ENCODE measurements around the gene GPS2.

The GPS2 gene

GRCh38 chr17:7281953-7282751, 33.0 kb downstream of the GPS2 start:
- Histone ChIP-seq H3K27ac (ENCODE audit: insufficient read depth, low read depth, low read length, poor library complexity, severe bottlenecking) (no peak overlapping the region), H3K4me3 (ENCODE audit: insufficient read depth, low read depth, low read length) (peak overlapping the region; percentile 56), H3K4me1 (ENCODE audit: control insufficient read depth, insufficient read depth, low read length) (no peaks in the 10 kb centered on the region), H3K36me3 (ENCODE audit: control insufficient read depth, insufficient read depth, low read length) (no peaks in the 10 kb centered on the region), H3K9me3 (ENCODE audit: control insufficient read depth, low read length) (no peaks in the 10 kb centered on the region), H3K27me3 (ENCODE audit: control insufficient read depth, insufficient read depth, low read length, poor library complexity, severe bottlenecking) (peaks cover 30% of the 10 kb centered on the region)
- 2% methylated on average over 40 to 43 of the region's 43 CpGs for WGBS, 2 experiments

- WGBS, 2 experiments, result 1% methylated on average over 71 of the region's 71 CpGs
- H3K4me3 ChIP-seq (ENCODE audit: insufficient read depth, low read depth, low read length), result peak within 1 kb of the TSS; percentile 56
- no peak within 1 kb of the TSS for H3K27ac ChIP-seq (ENCODE audit: insufficient read depth, low read depth, low read length, poor library complexity, severe bottlenecking)
- no peaks in the 10 kb centered on the region for H3K9me3 ChIP-seq (ENCODE audit: control insufficient read depth, low read length)
- peaks cover 30% of the 10 kb centered on the region for H3K27me3 ChIP-seq (ENCODE audit: control insufficient read depth, insufficient read depth, low read length, poor library complexity, severe bottlenecking)
- no peaks in the 10 kb centered on the region for H3K4me1 ChIP-seq (ENCODE audit: control insufficient read depth, insufficient read depth, low read length)
- no peaks in the 10 kb centered on the region for H3K36me3 ChIP-seq (ENCODE audit: control insufficient read depth, insufficient read depth, low read length)
Measured at GRCh38 chr17:7281074-7281952, 33.8 kb downstream of the GPS2 start, which contains the start of gene SLC2A4. TSS of gene SLC2A4 (plus strand) at chr17:7281718. CDS start at chr17:7281935, 217 bp downstream.

- Histone ChIP-seq H3K36me3 (ENCODE audit: control insufficient read depth, insufficient read depth, low read length) (no peaks in the 10 kb centered on the region), H3K27ac (ENCODE audit: insufficient read depth, low read depth, low read length, poor library complexity, severe bottlenecking) (no peak overlapping the region), H3K4me1 (ENCODE audit: control insufficient read depth, insufficient read depth, low read length) (no peaks in the 10 kb centered on the region), H3K4me3 (ENCODE audit: insufficient read depth, low read depth, low read length) (peak overlapping the region; percentile 56), H3K9me3 (ENCODE audit: control insufficient read depth, low read length) (no peaks in the 10 kb centered on the region), H3K27me3 (ENCODE audit: control insufficient read depth, insufficient read depth, low read length, poor library complexity, severe bottlenecking) (peaks cover 30% of the 10 kb centered on the region)
- 1% methylated on average over 29 of the region's 29 CpGs for WGBS, 2 experiments
Measured at GRCh38 chr17:7280519-7281073, 34.6 kb downstream of the GPS2 start.

- H3K4me3 ChIP-seq (ENCODE audit: insufficient read depth, low read depth, low read length), result no peak overlapping the region
Measured at GRCh38 chr17:7279448-7279847, 35.7 kb downstream of the GPS2 start.

GRCh38 chr17:7266784-7267183, 48.4 kb downstream of the GPS2 start:
- H3K4me3 ChIP-seq (ENCODE audit: insufficient read depth, low read depth, low read length), result no peak overlapping the region
- H3K27me3 ChIP-seq (ENCODE audit: control insufficient read depth, insufficient read depth, low read length, poor library complexity, severe bottlenecking), result peaks cover 31% of the 10 kb centered on the region
- no peaks in the 10 kb centered on the region for H3K36me3 ChIP-seq (ENCODE audit: control insufficient read depth, insufficient read depth, low read length)
- no peak overlapping the region for H3K27ac ChIP-seq (ENCODE audit: insufficient read depth, low read depth, low read length, poor library complexity, severe bottlenecking)
- WGBS, 2 experiments, result 85% methylated on average over 1 of the region's 1 CpG; no CpG with 5 or more reads in 1 of the 2 experiments
- peaks cover 5% of the 10 kb centered on the region for H3K4me1 ChIP-seq (ENCODE audit: control insufficient read depth, insufficient read depth, low read length)
- H3K9me3 ChIP-seq (ENCODE audit: control insufficient read depth, low read length), result no peaks in the 10 kb centered on the region

More at GRCh38 chr17:7279448-7279847, 35.7 kb downstream of the GPS2 start:
- 91 to 92% methylated on average over 7 to 8 of the region's 8 CpGs for WGBS, 2 experiments
- Histone ChIP-seq H3K36me3 (ENCODE audit: control insufficient read depth, insufficient read depth, low read length) (no peaks in the 10 kb centered on the region), H3K4me1 (ENCODE audit: control insufficient read depth, insufficient read depth, low read length) (no peaks in the 10 kb centered on the region), H3K27me3 (ENCODE audit: control insufficient read depth, insufficient read depth, low read length, poor library complexity, severe bottlenecking) (peaks cover 30% of the 10 kb centered on the region), H3K9me3 (ENCODE audit: control insufficient read depth, low read length) (no peaks in the 10 kb centered on the region), H3K27ac (ENCODE audit: insufficient read depth, low read depth, low read length, poor library complexity, severe bottlenecking) (no peak overlapping the region)

GRCh38 chr17:7263801-7264078, 51.4 kb downstream of the GPS2 start:
- Histone ChIP-seq H3K4me1 (ENCODE audit: control insufficient read depth, insufficient read depth, low read length) (peaks cover 9% of the 10 kb centered on the region), H3K27ac (ENCODE audit: insufficient read depth, low read depth, low read length, poor library complexity, severe bottlenecking) (no peak overlapping the region), H3K36me3 (ENCODE audit: control insufficient read depth, insufficient read depth, low read length) (no peaks in the 10 kb centered on the region), H3K4me3 (ENCODE audit: insufficient read depth, low read depth, low read length) (no peak overlapping the region), H3K27me3 (ENCODE audit: control insufficient read depth, insufficient read depth, low read length, poor library complexity, severe bottlenecking) (peaks cover 50% of the 10 kb centered on the region), H3K9me3 (ENCODE audit: control insufficient read depth, low read length) (no peaks in the 10 kb centered on the region)
- WGBS, 2 experiments, result 61 to 77% methylated on average over 4 of the region's 4 CpGs

GRCh38 chr17:7262935-7263800, 52.0 kb downstream of the GPS2 start:
- Histone ChIP-seq H3K4me1 (ENCODE audit: control insufficient read depth, insufficient read depth, low read length) (peaks cover 9% of the 10 kb centered on the region), H3K9me3 (ENCODE audit: control insufficient read depth, low read length) (no peaks in the 10 kb centered on the region), H3K27ac (ENCODE audit: insufficient read depth, low read depth, low read length, poor library complexity, severe bottlenecking) (no peak overlapping the region), H3K4me3 (ENCODE audit: insufficient read depth, low read depth, low read length) (peak overlapping the region; percentile 30), H3K27me3 (ENCODE audit: control insufficient read depth, insufficient read depth, low read length, poor library complexity, severe bottlenecking) (peaks cover 50% of the 10 kb centered on the region), H3K36me3 (ENCODE audit: control insufficient read depth, insufficient read depth, low read length) (no peaks in the 10 kb centered on the region)
- 16 to 18% methylated on average over 26 of the region's 26 CpGs for WGBS, 2 experiments
